ENCODE results near the gene DDA1. TPM values are rescaled to one million over a fixed set of nuclear protein-coding genes. Genes with fewer than 3 reads are reported as not detected.

Gene DDA1
- total RNA-seq, result 10 to 100 TPM; 23.6 to 32.8 TPM
- polyA plus RNA-seq (ENCODE audit: insufficient read length in 2 of 2), result 10 to 100 TPM; 80.1 to 84.8 TPM
- long read RNA-seq, donor 1, full-length matches to known transcripts, result 49 of 54 reads
- long read RNA-seq, donor 1, partial matches to known transcripts, result 0 of 54 reads
- long read RNA-seq, donor 1, other reads (novel, unspliced or antisense), result 5 of 54 reads
- long read RNA-seq, donor 2, full-length matches to known transcripts, result 17 of 17 reads
- long read RNA-seq, donor 2, partial matches to known transcripts, result 0 of 17 reads
- long read RNA-seq, donor 2, other reads (novel, unspliced or antisense), result 0 of 17 reads
- long read RNA-seq, donor 3, full-length matches to known transcripts, result 26 of 26 reads
- long read RNA-seq, donor 3, partial matches to known transcripts, result 0 of 26 reads
- long read RNA-seq, donor 3, other reads (novel, unspliced or antisense), result 0 of 26 reads
- long read RNA-seq, donor 4, full-length matches to known transcripts, result 34 of 34 reads
- long read RNA-seq, donor 4, partial matches to known transcripts, result 0 of 34 reads
- long read RNA-seq, donor 4, other reads (novel, unspliced or antisense), result 0 of 34 reads

DNA sequence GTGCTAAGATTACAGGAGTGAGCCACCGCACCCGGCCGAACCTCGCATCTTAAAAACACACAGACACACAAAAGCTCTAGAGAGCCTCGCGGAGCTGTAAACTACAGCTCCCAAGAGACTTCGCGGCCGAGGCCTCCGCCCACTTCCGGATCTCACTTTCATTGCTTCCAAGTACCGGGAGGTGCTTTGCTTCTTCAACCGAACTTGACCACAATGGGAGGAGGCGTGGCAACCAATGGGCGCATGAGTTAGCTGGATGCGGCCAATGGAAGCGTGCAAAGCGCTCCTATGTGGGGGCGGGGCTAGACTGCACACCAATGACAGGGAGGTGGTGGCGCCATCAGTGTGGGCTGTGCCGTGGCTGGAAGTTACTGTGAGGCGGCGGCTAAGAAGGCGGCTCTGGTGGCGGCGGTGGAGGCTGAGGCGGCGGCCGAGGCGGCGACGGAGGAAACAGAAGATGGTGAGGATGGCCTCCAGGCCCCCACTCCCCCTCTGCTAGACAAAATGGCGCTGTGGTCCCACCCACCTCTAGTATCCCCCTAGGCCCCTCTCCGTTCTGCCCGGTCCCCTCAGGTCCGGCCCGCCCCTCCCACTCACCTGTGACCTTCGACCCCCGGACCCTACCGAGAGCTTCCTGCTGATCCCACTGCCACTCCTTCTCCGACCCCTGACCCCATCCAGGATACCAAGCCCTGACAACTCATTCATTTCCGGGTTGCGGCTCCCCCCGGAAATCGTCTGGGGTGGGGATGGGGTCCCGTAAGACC is at the start of gene DDA1:
Gene DDA1, plus strand, starts transcription at position 366 of the 767 bp plus-strand sequence. Its CDS starts 92 bp downstream, at position 458.
- H3K36me3 ChIP-seq (ENCODE audit: control insufficient read depth, insufficient read depth, low read length), result peaks cover 35% of the 10 kb centered on the region
- WGBS (ENCODE audit: insufficient coverage), result 0% methylated on average over 38 of the region's 46 CpGs
- H3K27ac ChIP-seq (ENCODE audit: low read depth, low read length), result peak within 1 kb of the TSS; percentile 20
- no peaks in the 10 kb centered on the region for H3K27me3 ChIP-seq (ENCODE audit: control insufficient read depth, insufficient read depth, low read length)
- DNase-seq (ENCODE audit: low read depth in 4 of 6, low spot score in 6 of 6), result peak; percentile 96 to 100 (median 100)
- no peaks in the 10 kb centered on the region for H3K9me3 ChIP-seq (ENCODE audit: control insufficient read depth, insufficient read depth, low read length)
- H3K4me1 ChIP-seq (ENCODE audit: control insufficient read depth, insufficient read depth, low read length), result peaks cover 56% of the 10 kb centered on the region
- H3K4me3 ChIP-seq (ENCODE audit: low read depth, low read length), result peak within 1 kb of the TSS; percentile 87

DNA sequence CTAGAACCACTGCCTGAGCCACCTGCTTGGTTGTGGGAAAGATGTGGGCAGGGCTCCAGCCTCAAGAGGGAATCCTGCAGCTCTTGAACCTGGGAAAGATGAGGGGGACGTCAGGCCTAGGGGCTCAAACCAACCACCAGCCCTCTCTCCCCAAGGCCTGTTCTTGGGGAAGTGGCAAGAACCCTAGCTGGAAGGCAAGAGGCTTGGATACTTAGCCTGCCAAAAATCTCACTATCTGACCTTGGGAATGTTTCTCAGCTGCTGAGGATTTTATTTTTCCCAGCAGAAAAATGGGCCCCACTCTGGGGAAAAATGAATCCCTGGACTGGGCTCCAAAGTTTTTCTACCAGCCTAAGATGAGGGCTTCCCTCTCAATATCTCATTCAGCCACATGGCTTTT is 49.4 kb upstream of the DDA1 start:
- DNase-seq (ENCODE audit: low read depth in 4 of 6, low spot score in 6 of 6), result no peak
- H3K36me3 ChIP-seq (ENCODE audit: control insufficient read depth, insufficient read depth, low read length), result peaks cover 3% of the 10 kb centered on the region
- no peaks in the 10 kb centered on the region for H3K4me1 ChIP-seq (ENCODE audit: control insufficient read depth, insufficient read depth, low read length)
- H3K27me3 ChIP-seq (ENCODE audit: control insufficient read depth, insufficient read depth, low read length), result no peaks in the 10 kb centered on the region
- no peak overlapping the region for H3K4me3 ChIP-seq (ENCODE audit: low read depth, low read length)
- H3K27ac ChIP-seq (ENCODE audit: low read depth, low read length), result no peak overlapping the region
- peaks cover 2% of the 10 kb centered on the region for H3K9me3 ChIP-seq (ENCODE audit: control insufficient read depth, insufficient read depth, low read length)
- no CpG with 5 or more reads among the region's 1 CpG for WGBS (ENCODE audit: insufficient coverage)

DNA sequence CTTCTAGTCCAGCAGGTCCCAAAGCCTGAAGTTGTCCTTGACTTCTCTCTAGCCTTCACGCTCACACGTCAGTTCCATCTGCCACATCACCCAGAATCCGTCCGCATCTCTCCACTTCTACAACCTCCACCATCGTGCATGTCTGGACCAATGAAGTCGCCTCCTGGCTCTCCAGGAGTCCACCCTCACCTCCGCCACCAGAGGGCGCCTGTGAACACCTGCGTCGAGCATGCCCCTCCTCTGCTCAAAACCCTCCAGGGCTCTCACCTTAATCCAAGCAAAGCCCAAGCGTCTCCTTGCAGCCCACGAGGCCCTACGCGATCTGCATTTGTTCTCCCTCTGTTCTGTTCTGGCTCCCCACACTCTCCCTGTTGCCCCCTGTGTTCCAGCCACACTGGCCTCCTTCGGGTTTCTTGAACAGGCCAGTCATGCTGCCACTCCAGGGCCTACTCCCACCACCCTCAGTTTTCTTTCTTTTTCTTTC is 48.5 kb upstream of the DDA1 start:
- Histone ChIP-seq H3K36me3 (ENCODE audit: control insufficient read depth, insufficient read depth, low read length) (peaks cover 3% of the 10 kb centered on the region), H3K27ac (ENCODE audit: low read depth, low read length) (no peak overlapping the region), H3K9me3 (ENCODE audit: control insufficient read depth, insufficient read depth, low read length) (peaks cover 2% of the 10 kb centered on the region), H3K4me3 (ENCODE audit: low read depth, low read length) (no peak overlapping the region), H3K4me1 (ENCODE audit: control insufficient read depth, insufficient read depth, low read length) (no peaks in the 10 kb centered on the region), H3K27me3 (ENCODE audit: control insufficient read depth, insufficient read depth, low read length) (no peaks in the 10 kb centered on the region)
- peak in 2 of 6 donors; percentile 66 to 72 for DNase-seq (ENCODE audit: low read depth in 4 of 6, low spot score in 6 of 6)
- WGBS (ENCODE audit: insufficient coverage), result 18% methylated on average over 14 of the region's 15 CpGs

DNA sequence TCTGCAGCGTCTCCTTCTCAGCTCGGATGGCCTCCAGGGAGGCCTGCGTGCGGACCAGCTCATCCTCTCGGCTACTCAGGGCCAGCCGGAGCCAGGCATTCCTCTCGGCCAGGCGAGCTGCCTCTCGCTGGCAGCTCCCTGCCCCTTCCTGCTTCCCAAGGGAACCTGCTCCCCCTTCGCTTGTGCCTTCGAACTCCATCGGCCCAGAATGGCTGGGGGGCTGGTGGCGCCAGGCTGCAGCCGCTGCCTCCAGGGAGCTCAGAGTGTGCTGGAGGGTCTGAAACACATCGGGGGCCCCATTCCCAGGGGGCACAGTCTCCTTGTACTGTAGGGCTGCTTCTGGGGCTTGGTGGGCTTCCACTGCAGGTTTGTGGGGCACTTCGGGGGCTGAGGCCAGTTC is 46.8 kb upstream of the DDA1 start:
- DNase-seq (ENCODE audit: low read depth in 4 of 6, low spot score in 6 of 6), result no peak
- Histone ChIP-seq H3K36me3 (ENCODE audit: control insufficient read depth, insufficient read depth, low read length) (peaks cover 3% of the 10 kb centered on the region), H3K9me3 (ENCODE audit: control insufficient read depth, insufficient read depth, low read length) (peaks cover 2% of the 10 kb centered on the region), H3K4me3 (ENCODE audit: low read depth, low read length) (no peak overlapping the region), H3K27ac (ENCODE audit: low read depth, low read length) (no peak overlapping the region), H3K27me3 (ENCODE audit: control insufficient read depth, insufficient read depth, low read length) (no peaks in the 10 kb centered on the region), H3K4me1 (ENCODE audit: control insufficient read depth, insufficient read depth, low read length) (peaks cover 4% of the 10 kb centered on the region)
- 59% methylated on average over 16 of the region's 16 CpGs for WGBS (ENCODE audit: insufficient coverage)

DNA sequence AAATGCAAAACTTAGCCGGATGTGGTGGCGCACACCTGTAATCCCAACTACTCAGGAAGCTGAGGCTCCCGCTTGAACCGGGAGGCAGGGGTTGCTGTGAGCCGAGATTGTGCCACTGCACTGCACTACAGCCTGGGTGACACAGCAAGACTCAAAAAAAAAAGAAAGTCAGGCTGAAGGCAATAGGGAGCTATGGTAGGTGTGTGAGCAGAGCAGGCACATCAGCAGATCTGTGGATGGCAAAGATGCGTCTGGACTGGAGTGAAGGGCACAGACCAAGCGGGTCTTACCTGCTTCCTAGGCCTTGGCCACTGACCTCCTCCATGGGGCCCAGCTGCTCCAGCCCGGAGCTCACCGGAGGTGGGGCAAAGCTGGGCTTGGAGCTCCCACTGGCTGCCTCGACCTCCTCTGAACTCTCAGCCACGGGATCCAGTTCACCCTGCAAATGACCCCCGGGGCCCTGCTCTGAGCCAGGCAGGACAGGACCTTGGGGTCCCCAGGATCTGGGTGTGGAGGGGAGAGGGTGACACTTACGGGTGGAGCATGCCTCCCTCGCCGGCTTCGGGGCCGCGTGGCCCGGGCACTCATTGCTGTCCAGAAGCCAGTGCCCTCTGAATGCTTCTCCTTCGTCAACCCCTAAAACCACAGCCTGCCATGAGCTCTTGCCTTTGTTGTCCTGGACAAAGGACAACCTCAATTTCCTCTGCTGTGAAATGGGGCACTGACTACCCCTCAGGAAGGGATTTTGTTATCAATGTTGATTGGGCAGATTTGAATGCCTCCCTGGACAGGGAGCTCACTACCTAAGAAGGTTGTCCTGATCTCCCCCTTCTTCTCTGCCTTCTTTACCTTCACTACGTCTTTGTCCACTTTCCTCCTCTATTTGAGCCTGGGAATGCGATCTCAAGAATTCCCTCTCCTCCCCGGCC is 45.4 kb upstream of the DDA1 start:
- H3K4me3 ChIP-seq (ENCODE audit: low read depth, low read length), result no peak overlapping the region
- peaks cover 2% of the 10 kb centered on the region for H3K9me3 ChIP-seq (ENCODE audit: control insufficient read depth, insufficient read depth, low read length)
- H3K27me3 ChIP-seq (ENCODE audit: control insufficient read depth, insufficient read depth, low read length), result no peaks in the 10 kb centered on the region
- 89% methylated on average over 14 of the region's 23 CpGs for WGBS (ENCODE audit: insufficient coverage)
- H3K27ac ChIP-seq (ENCODE audit: low read depth, low read length), result no peak overlapping the region
- H3K36me3 ChIP-seq (ENCODE audit: control insufficient read depth, insufficient read depth, low read length), result peaks cover 8% of the 10 kb centered on the region
- no peak for DNase-seq (ENCODE audit: low read depth in 4 of 6, low spot score in 6 of 6)
- peaks cover 16% of the 10 kb centered on the region for H3K4me1 ChIP-seq (ENCODE audit: control insufficient read depth, insufficient read depth, low read length)

DNA sequence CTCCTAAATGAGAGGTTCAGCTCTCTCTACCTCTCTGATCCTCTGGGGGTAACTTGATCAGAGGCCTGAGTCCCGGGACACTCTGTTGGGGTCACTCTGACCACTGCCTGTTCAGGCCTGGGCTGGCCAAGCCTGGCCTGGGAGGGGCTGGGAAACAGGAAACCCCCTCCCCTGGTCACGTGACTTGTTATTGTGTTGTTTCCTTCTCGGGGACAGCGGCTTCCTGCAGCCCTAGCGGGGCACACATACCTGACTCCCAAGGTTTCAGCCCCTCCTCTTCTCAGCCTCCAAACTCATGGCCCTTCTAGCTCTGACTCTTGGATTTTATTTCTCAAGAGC is 44.8 kb upstream of the DDA1 start, which contains the start of gene USHBP1:
Gene USHBP1, minus strand, starts transcription at position 105 of the 339 bp plus-strand sequence. CDS start 446 bp downstream, outside the sequence.
- peaks cover 18% of the 10 kb centered on the region for H3K4me1 ChIP-seq (ENCODE audit: control insufficient read depth, insufficient read depth, low read length)
- no peak within 1 kb of the TSS for H3K4me3 ChIP-seq (ENCODE audit: low read depth, low read length)
- WGBS (ENCODE audit: insufficient coverage), result 28% methylated on average over 5 of the region's 5 CpGs
- H3K36me3 ChIP-seq (ENCODE audit: control insufficient read depth, insufficient read depth, low read length), result peaks cover 14% of the 10 kb centered on the region
- H3K27ac ChIP-seq (ENCODE audit: low read depth, low read length), result no peak within 1 kb of the TSS
- no peaks in the 10 kb centered on the region for H3K27me3 ChIP-seq (ENCODE audit: control insufficient read depth, insufficient read depth, low read length)
- peaks cover 2% of the 10 kb centered on the region for H3K9me3 ChIP-seq (ENCODE audit: control insufficient read depth, insufficient read depth, low read length)
- no peak for DNase-seq (ENCODE audit: low read depth in 4 of 6, low spot score in 6 of 6)

DNA sequence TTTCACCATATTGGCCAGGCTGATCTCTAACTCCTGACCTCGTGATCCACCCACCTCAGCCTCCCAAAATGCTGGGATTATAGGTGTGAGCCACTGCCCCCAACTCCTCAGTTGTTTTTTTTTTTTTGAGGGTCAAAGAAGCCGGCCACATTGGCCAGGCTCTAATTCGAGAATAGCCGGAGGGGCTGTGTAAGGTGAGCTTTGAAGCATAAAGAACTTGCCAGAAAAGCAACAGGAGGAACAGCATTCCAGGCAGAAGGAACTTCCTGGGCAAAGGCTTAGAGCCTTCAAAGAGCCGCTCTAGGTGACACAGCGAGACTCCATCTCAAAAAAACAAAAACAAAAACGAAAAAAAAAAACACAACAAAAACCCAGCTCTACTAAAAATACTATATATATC is 43.3 kb upstream of the DDA1 start:
- H3K27me3 ChIP-seq (ENCODE audit: control insufficient read depth, insufficient read depth, low read length), result no peaks in the 10 kb centered on the region
- H3K36me3 ChIP-seq (ENCODE audit: control insufficient read depth, insufficient read depth, low read length), result peaks cover 25% of the 10 kb centered on the region
- no peak overlapping the region for H3K4me3 ChIP-seq (ENCODE audit: low read depth, low read length)
- 100% methylated on average over 1 of the region's 7 CpGs for WGBS (ENCODE audit: insufficient coverage)
- no peak for DNase-seq (ENCODE audit: low read depth in 4 of 6, low spot score in 6 of 6)
- H3K27ac ChIP-seq (ENCODE audit: low read depth, low read length), result no peak overlapping the region
- no peaks in the 10 kb centered on the region for H3K9me3 ChIP-seq (ENCODE audit: control insufficient read depth, insufficient read depth, low read length)
- peaks cover 18% of the 10 kb centered on the region for H3K4me1 ChIP-seq (ENCODE audit: control insufficient read depth, insufficient read depth, low read length)

DNA sequence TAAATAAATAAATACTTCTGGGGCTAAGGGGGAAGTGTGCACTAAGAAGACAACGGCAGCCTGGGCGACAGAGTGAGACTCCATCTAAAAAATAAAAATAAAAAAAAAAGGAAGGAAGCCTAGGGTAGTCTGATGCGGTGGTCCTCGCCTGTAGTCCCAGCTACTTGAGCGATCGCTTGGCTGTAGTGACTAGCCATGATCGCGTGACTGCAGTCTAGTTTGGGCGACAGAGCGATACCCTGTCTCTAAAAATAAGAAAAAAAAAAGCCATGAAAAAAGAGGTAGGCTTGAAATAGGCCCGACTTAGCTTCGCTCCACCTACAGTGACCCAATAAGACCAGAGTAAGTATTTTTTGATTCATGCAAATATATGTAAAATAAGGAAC is 42.8 kb upstream of the DDA1 start:
- WGBS (ENCODE audit: insufficient coverage), result 60% methylated on average over 1 of the region's 12 CpGs
- Histone ChIP-seq H3K9me3 (ENCODE audit: control insufficient read depth, insufficient read depth, low read length) (no peaks in the 10 kb centered on the region), H3K4me3 (ENCODE audit: low read depth, low read length) (no peak overlapping the region), H3K4me1 (ENCODE audit: control insufficient read depth, insufficient read depth, low read length) (peaks cover 18% of the 10 kb centered on the region), H3K27me3 (ENCODE audit: control insufficient read depth, insufficient read depth, low read length) (no peaks in the 10 kb centered on the region), H3K27ac (ENCODE audit: low read depth, low read length) (peak overlapping the region; percentile 40), H3K36me3 (ENCODE audit: control insufficient read depth, insufficient read depth, low read length) (peaks cover 30% of the 10 kb centered on the region)
- DNase-seq (ENCODE audit: low read depth in 4 of 6, low spot score in 6 of 6), result no peak

Measured in spinal cord (tissue), 10 donors.